Right lung (tissue), 5 donors: ENCODE measurements around the gene SORCS3. TPM values are rescaled to one million over a fixed set of nuclear protein-coding genes. Genes with fewer than 3 reads are reported as not detected.

Experiments used
- DNase-seq, 2 donors: peaks; one replicate each; pipeline ENCODE4 v3.0.0-alpha.2; 2013
- polyA plus RNA-seq, 5 donors: library from polyadenylated mRNA; unstranded; fragments of 120-200 nt; gene quantifications; one replicate each; pipeline versions ENCODE4 v1.2.1 to v1.2.3, GENCODE V29; 2013; ENCODE audit warnings: inconsistent platforms in 1 of 5, low replicate concordance in 1 of 5; ENCODE audit not compliant: insufficient read length in 5 of 5, insufficient read depth in 1 of 5

The SORCS3 gene
- polyA plus RNA-seq, 5 donors = 0.03 to 0.12 (median 0.09) TPM

- no peak for DNase-seq
Measured at GRCh38 chr10:104913390-104913789, 272.3 kb downstream of the SORCS3 start.

- no peak for DNase-seq
Measured at GRCh38 chr10:104920476-104920875, 279.4 kb downstream of the SORCS3 start.

GRCh38 chr10:104921763-104922162 lies 280.7 kb downstream of the SORCS3 start:
- DNase-seq = no peak

GRCh38 chr10:104922810-104923209 lies 281.7 kb downstream of the SORCS3 start:
- no peak for DNase-seq

- DNase-seq = no peak
Measured at GRCh38 chr10:104923501-104923900, 282.4 kb downstream of the SORCS3 start.

- DNase-seq = no peak
Measured at GRCh38 chr10:104924101-104924795, 283.2 kb downstream of the SORCS3 start.

- DNase-seq = peak in 1 of 2 donors; percentile 9
Measured at GRCh38 chr10:104925232-104925851, 284.3 kb downstream of the SORCS3 start.

- no peak for DNase-seq
Measured at GRCh38 chr10:104928734-104929133, 287.6 kb downstream of the SORCS3 start.

GRCh38 chr10:104931612-104932134 lies 290.6 kb downstream of the SORCS3 start:
- no peak for DNase-seq

- DNase-seq = no peak
Measured at GRCh38 chr10:104935656-104936055, 294.6 kb downstream of the SORCS3 start.

GRCh38 chr10:104937567-104937966 lies 296.5 kb downstream of the SORCS3 start:
- no peak for DNase-seq

- no peak for DNase-seq
Measured at GRCh38 chr10:104938031-104938430, 296.9 kb downstream of the SORCS3 start.

GRCh38 chr10:104941662-104942061 lies 300.6 kb downstream of the SORCS3 start:
- DNase-seq = no peak

GRCh38 chr10:104947314-104947713 lies 306.2 kb downstream of the SORCS3 start:
- no peak for DNase-seq

GRCh38 chr10:104957178-104957841 lies 316.2 kb downstream of the SORCS3 start:
- no peak for DNase-seq

- DNase-seq = no peak
Measured at GRCh38 chr10:104966563-104967297, 325.6 kb downstream of the SORCS3 start.

GRCh38 chr10:104980368-104980767 lies 339.3 kb downstream of the SORCS3 start:
- no peak for DNase-seq

GRCh38 chr10:104981995-104982394 lies 340.9 kb downstream of the SORCS3 start:
- DNase-seq = no peak

- no peak for DNase-seq
Measured at GRCh38 chr10:104988686-104989085, 347.6 kb downstream of the SORCS3 start.

- DNase-seq = no peak
Measured at GRCh38 chr10:104989880-104990279, 348.8 kb downstream of the SORCS3 start.

GRCh38 chr10:104993085-104993484 lies 352.0 kb downstream of the SORCS3 start:
- no peak for DNase-seq

- no peak for DNase-seq
Measured at GRCh38 chr10:105001269-105001668, 360.2 kb downstream of the SORCS3 start.
